ENCODE results near the gene PLCB1.
"Not testable (repeated sequence)": the region's sequence is repeated elsewhere in the genome, so short reads cannot be mapped to it uniquely, and the experiment has no call there.

The PLCB1 gene

DNA sequence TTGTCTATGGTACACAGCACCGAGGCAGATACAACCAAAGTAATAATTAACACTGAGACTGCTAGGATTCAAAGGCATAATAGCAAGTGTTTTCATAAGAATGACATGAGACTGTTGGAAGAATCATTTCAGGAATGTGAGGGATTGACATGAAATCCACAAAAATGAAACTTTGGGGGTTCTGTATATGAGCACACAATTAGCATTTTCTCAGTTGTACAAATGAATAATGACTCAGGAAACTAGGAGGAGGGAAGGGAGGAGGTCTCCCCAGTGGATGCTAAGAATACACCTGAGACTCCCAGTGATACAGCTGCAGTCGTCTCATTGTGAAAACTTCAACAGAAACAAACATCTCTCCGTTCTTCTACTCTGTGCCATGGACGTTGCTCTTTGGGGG lies 508.4 kb downstream of the PLCB1 start:
- Histone ChIP-seq H3K4me3 (IDR thresholded peaks at IDR 0.05; ENCODE audit: insufficient read depth, low read depth, low read length) (no peak overlapping the region), H3K4me2 (no peak overlapping the region), H3K27ac (no peak overlapping the region), H3K9ac (no peak overlapping the region), H3K79me2 (ENCODE audit: insufficient read depth, low read depth) (no peaks in the 10 kb centered on the region), H2AFZ (ENCODE audit: low read depth) (no peak overlapping the region), H4K20me1 (ENCODE audit: insufficient read depth) (no peaks in the 10 kb centered on the region), H3K27me3 (ENCODE audit: insufficient read depth, low read depth) (no peaks in the 10 kb centered on the region), H3K4me1 (ENCODE audit: low read depth, poor library complexity, severe bottlenecking) (no peaks in the 10 kb centered on the region), H3K36me3 (ENCODE audit: insufficient read depth) (no peaks in the 10 kb centered on the region)
- TF ChIP-seq, protein P1, sequence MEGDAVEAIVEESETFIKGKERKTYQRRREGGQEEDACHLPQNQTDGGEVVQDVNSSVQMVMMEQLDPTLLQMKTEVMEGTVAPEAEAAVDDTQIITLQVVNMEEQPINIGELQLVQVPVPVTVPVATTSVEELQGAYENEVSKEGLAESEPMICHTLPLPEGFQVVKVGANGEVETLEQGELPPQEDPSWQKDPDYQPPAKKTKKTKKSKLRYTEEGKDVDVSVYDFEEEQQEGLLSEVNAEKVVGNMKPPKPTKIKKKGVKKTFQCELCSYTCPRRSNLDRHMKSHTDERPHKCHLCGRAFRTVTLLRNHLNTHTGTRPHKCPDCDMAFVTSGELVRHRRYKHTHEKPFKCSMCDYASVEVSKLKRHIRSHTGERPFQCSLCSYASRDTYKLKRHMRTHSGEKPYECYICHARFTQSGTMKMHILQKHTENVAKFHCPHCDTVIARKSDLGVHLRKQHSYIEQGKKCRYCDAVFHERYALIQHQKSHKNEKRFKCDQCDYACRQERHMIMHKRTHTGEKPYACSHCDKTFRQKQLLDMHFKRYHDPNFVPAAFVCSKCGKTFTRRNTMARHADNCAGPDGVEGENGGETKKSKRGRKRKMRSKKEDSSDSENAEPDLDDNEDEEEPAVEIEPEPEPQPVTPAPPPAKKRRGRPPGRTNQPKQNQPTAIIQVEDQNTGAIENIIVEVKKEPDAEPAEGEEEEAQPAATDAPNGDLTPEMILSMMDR (conservative IDR thresholded peaks at IDR 0.05; ENCODE audit: low read depth, low read length), result no peak

DNA sequence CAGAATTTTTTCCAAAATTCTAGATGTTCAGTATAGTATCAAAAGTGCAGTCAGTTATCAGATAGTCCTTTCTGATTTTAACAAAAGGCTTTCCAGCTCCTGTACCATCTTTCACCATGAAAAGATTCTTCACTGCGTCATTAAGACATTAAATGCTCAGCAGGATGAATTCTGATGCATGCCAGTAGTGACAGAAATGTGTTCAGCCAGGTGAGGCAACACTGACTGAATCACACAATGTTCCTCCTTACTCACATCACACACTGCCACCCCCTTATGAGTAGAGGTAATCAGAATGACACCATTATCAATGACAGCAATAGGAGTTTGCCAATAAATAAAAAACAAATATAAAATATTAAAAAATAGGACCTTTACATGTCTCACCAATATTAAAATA lies 510.2 kb downstream of the PLCB1 start:
- Histone ChIP-seq H3K27ac (no peak overlapping the region), H3K4me1 (ENCODE audit: low read depth, poor library complexity, severe bottlenecking) (no peaks in the 10 kb centered on the region)

GRCh38 chr20:8644468-8644867 lies 512.4 kb downstream of the PLCB1 start:
- not testable (repeated sequence) for H3K79me2 ChIP-seq (ENCODE audit: insufficient read depth, low read depth); H3K9ac ChIP-seq; H2AFZ ChIP-seq (ENCODE audit: low read depth); H3K4me1 ChIP-seq (ENCODE audit: low read depth, poor library complexity, severe bottlenecking); H3K4me3 ChIP-seq (IDR thresholded peaks at IDR 0.05; ENCODE audit: insufficient read depth, low read depth, low read length); H3K4me2 ChIP-seq; H3K36me3 ChIP-seq (ENCODE audit: insufficient read depth); H4K20me1 ChIP-seq (ENCODE audit: insufficient read depth); H3K27ac ChIP-seq; H3K27me3 ChIP-seq (ENCODE audit: insufficient read depth, low read depth)

More for the DNA sequence above, 510.2 kb downstream of the PLCB1 start:
- Histone ChIP-seq H4K20me1 (ENCODE audit: insufficient read depth) (no peaks in the 10 kb centered on the region), H3K4me3 (IDR thresholded peaks at IDR 0.05; ENCODE audit: insufficient read depth, low read depth, low read length) (no peak overlapping the region), H3K27me3 (ENCODE audit: insufficient read depth, low read depth) (no peaks in the 10 kb centered on the region), H3K9ac (no peak overlapping the region), H2AFZ (ENCODE audit: low read depth) (no peak overlapping the region), H3K4me2 (no peak overlapping the region), H3K36me3 (ENCODE audit: insufficient read depth) (no peaks in the 10 kb centered on the region), H3K79me2 (ENCODE audit: insufficient read depth, low read depth) (no peaks in the 10 kb centered on the region)
- TF ChIP-seq, protein P1 (conservative IDR thresholded peaks at IDR 0.05; ENCODE audit: low read depth, low read length), result no peak

- no peak overlapping the region for H3K4me3 ChIP-seq (IDR thresholded peaks at IDR 0.05; ENCODE audit: insufficient read depth, low read depth, low read length)
- H3K4me1 ChIP-seq (ENCODE audit: low read depth, poor library complexity, severe bottlenecking), result no peaks in the 10 kb centered on the region
- no peaks in the 10 kb centered on the region for H3K27me3 ChIP-seq (ENCODE audit: insufficient read depth, low read depth)
- no peak overlapping the region for H3K4me2 ChIP-seq
- H3K9ac ChIP-seq, result no peak overlapping the region
- no peaks in the 10 kb centered on the region for H4K20me1 ChIP-seq (ENCODE audit: insufficient read depth)
- H3K27ac ChIP-seq, result no peak overlapping the region
- TF ChIP-seq, protein P1 (conservative IDR thresholded peaks at IDR 0.05; ENCODE audit: low read depth, low read length), result no peak
- H2AFZ ChIP-seq (ENCODE audit: low read depth), result no peak overlapping the region
- H3K79me2 ChIP-seq (ENCODE audit: insufficient read depth, low read depth), result no peaks in the 10 kb centered on the region
- no peaks in the 10 kb centered on the region for H3K36me3 ChIP-seq (ENCODE audit: insufficient read depth)
These were observed 513.3 kb downstream of the PLCB1 start for GRCh38 chr20:8645326-8645725.

DNA sequence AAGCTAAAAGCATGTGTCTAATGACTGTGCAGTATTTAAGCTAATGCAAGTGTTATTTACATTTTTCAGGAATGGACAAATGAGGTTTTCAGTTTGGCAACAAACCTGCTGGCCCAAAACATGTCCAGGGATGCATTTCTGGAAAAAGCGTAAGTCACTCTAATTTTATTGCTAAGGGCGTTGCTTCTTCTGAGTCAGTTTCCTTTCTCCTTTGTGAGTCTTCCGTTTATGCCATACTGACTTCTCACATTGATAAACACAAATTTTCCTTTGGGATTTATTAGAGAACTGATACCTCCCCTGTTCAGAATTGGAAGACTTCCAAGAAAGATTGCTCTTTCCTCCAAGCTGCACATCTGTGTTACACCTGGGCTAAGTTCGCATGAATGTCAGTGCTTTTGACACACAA lies 514.0 kb downstream of the PLCB1 start:
- H4K20me1 ChIP-seq (ENCODE audit: insufficient read depth), result no peaks in the 10 kb centered on the region
- H2AFZ ChIP-seq (ENCODE audit: low read depth), result no peak overlapping the region
- no peaks in the 10 kb centered on the region for H3K79me2 ChIP-seq (ENCODE audit: insufficient read depth, low read depth)
- H3K36me3 ChIP-seq (ENCODE audit: insufficient read depth), result no peaks in the 10 kb centered on the region
- TF ChIP-seq, protein P1 (conservative IDR thresholded peaks at IDR 0.05; ENCODE audit: low read depth, low read length), result no peak
- H3K4me1 ChIP-seq (ENCODE audit: low read depth, poor library complexity, severe bottlenecking), result no peaks in the 10 kb centered on the region
- no peak overlapping the region for H3K4me3 ChIP-seq (IDR thresholded peaks at IDR 0.05; ENCODE audit: insufficient read depth, low read depth, low read length)
- H3K27me3 ChIP-seq (ENCODE audit: insufficient read depth, low read depth), result no peaks in the 10 kb centered on the region
- H3K27ac ChIP-seq, result no peak overlapping the region
- H3K4me2 ChIP-seq, result no peak overlapping the region
- H3K9ac ChIP-seq, result no peak overlapping the region

All from KMS-11 (cell line).